Measurements from ENCODE around the gene SFXN5. TPM values are rescaled to one million over a fixed set of nuclear protein-coding genes. Genes with fewer than 3 reads are reported as not detected.

SFXN5 gene
- total and polyA plus RNA-seq, 2 of the 4 experiments (the other 2 are of a cell fraction), result 8.6 to 17.0 TPM

GRCh38 chr2:72898585-72898906 lies 173.0 kb downstream of the SFXN5 start:
- H3K4me2 ChIP-seq (ENCODE audit: low read depth, low read length), result no peak overlapping the region
- H3K27me3 ChIP-seq (ENCODE audit: control insufficient read depth, insufficient read depth, low read length), result peaks cover 70% of the 10 kb centered on the region
- no peak overlapping the region for H3K9ac ChIP-seq (ENCODE audit: low read depth, low read length)
- H2AFZ ChIP-seq (replicated peaks; ENCODE audit: low read length, poor library complexity), result no peak overlapping the region
- no peak overlapping the region for H3K23ac ChIP-seq (ENCODE audit: low read depth, low read length)
- ATAC-seq (ENCODE audit: low read depth), result no peak
- H4K91ac ChIP-seq (ENCODE audit: insufficient read depth, low read depth, low read length), result no peak overlapping the region
- no peaks in the 10 kb centered on the region for H3K9me1 ChIP-seq (ENCODE audit: insufficient read depth, low read length)
- BruUV-seq (replicated peaks), result no TSS peak
- no peak overlapping the region for H3K4me3 ChIP-seq (ENCODE audit: insufficient read depth, low read depth, low read length)
- H4K8ac ChIP-seq (ENCODE audit: low read depth in 2 of 2, low read length in 2 of 2), result no peak overlapping the region
- no peak overlapping the region for H3K56ac ChIP-seq (ENCODE audit: extremely low read depth, insufficient read depth, low read length)
- POLR2A ChIA-PET (ENCODE audit: unreplicated experiment), result no interaction called here
- no peak overlapping the region for H2BK5ac ChIP-seq (ENCODE audit: low read depth, low read length, poor library complexity, severe bottlenecking)
- no peak overlapping the region for H3K18ac ChIP-seq (ENCODE audit: low read depth, low read length)
- H4K20me1 ChIP-seq (ENCODE audit: insufficient read depth, low read length), result no peaks in the 10 kb centered on the region
- no peak overlapping the region for H3K14ac ChIP-seq (replicated peaks; ENCODE audit: low read depth, low read length)
- peaks cover 3% of the 10 kb centered on the region; the same call in 1 of the 2 replicates for H3K4me1 ChIP-seq (ENCODE audit: control insufficient read depth, insufficient read depth, low read length)
- H2BK15ac ChIP-seq (ENCODE audit: low read depth, low read length), result no peak overlapping the region
- no peaks in the 10 kb centered on the region; the same call in 1 of the 2 replicates for H3K9me3 ChIP-seq (ENCODE audit: control insufficient read depth, insufficient read depth, low read length)
- no peak for DNase-seq
- CTCF ChIA-PET, result interaction anchor here (0.9 to 1.5 kb wide), 2 partner anchors 11 to 75 kb away, joined by 3 read pairs; partner anchors contain the start of gene SPR
- no peak overlapping the region for H2AK5ac ChIP-seq (ENCODE audit: low read depth, low read length)
- H2AK9ac ChIP-seq (replicated peaks; ENCODE audit: low read depth, low read length, poor library complexity), result no peak overlapping the region
- H4K5ac ChIP-seq (ENCODE audit: low read depth, low read length), result no peak overlapping the region
- H3K4ac ChIP-seq (ENCODE audit: low read depth, low read length), result no peak overlapping the region
- TF ChIP-seq SMC3 (IDR thresholded peaks at IDR 0.05; ENCODE audit: low read depth, low read length), result no peak
- no peak for TF ChIP-seq FOS (IDR thresholded peaks at IDR 0.05; ENCODE audit: low read depth, low read length)
- no peak for TF ChIP-seq RAD21 (IDR thresholded peaks at IDR 0.05; ENCODE audit: low read length)
- TF ChIP-seq, protein P1, sequence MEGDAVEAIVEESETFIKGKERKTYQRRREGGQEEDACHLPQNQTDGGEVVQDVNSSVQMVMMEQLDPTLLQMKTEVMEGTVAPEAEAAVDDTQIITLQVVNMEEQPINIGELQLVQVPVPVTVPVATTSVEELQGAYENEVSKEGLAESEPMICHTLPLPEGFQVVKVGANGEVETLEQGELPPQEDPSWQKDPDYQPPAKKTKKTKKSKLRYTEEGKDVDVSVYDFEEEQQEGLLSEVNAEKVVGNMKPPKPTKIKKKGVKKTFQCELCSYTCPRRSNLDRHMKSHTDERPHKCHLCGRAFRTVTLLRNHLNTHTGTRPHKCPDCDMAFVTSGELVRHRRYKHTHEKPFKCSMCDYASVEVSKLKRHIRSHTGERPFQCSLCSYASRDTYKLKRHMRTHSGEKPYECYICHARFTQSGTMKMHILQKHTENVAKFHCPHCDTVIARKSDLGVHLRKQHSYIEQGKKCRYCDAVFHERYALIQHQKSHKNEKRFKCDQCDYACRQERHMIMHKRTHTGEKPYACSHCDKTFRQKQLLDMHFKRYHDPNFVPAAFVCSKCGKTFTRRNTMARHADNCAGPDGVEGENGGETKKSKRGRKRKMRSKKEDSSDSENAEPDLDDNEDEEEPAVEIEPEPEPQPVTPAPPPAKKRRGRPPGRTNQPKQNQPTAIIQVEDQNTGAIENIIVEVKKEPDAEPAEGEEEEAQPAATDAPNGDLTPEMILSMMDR (conservative IDR thresholded peaks at IDR 0.05; ENCODE audit: low read depth, low read length), result no peak
- TF ChIP-seq USF2 (IDR thresholded peaks at IDR 0.05; ENCODE audit: low read depth, low read length), result no peak
- TF ChIP-seq RFX5 (IDR thresholded peaks at IDR 0.05; ENCODE audit: low read depth, low read length), result no peak
- TF ChIP-seq RCOR1 (IDR thresholded peaks at IDR 0.05; ENCODE audit: insufficient replicate concordance, low read length), result no peak
- TF ChIP-seq BHLHE40 (IDR thresholded peaks at IDR 0.05; ENCODE audit: low read depth, low read length), result no peak
- no peak for TF ChIP-seq CEBPB (IDR thresholded peaks at IDR 0.05; ENCODE audit: low read depth, low read length)
- H2BK20ac ChIP-seq (ENCODE audit: low read depth, low read length), result no peak overlapping the region
- no peak overlapping the region for H2BK120ac ChIP-seq (ENCODE audit: low read depth, low read length)
- WGBS, 2 experiments (ENCODE audit: extremely low coverage in 2 of 2, insufficient read length in 1 of 2), result no CpG with 5 or more reads among the region's 2 CpGs
- no peak overlapping the region for H3K27ac ChIP-seq (ENCODE audit: insufficient read depth, low read length)
- intact Hi-C loops (cut with micrococcal nuclease), result no loop called here
- dilution Hi-C loops (cut with HindIII; ENCODE audit: low sequenced_read_pairs, unreplicated experiment), result no loop called here
- in situ Hi-C loops (cut with MboI; ENCODE audit: low sequenced_read_pairs), result loop anchor here (25.0 kb wide), 1 partner anchor 1361 kb away; no protein-coding TSS in a partner anchor
- H3K36me3 ChIP-seq (ENCODE audit: control insufficient read depth, insufficient read depth, low read length), result no peaks in the 10 kb centered on the region
- no peaks in the 10 kb centered on the region for H3K79me1 ChIP-seq (ENCODE audit: low read depth in 1 of 2, low read length in 2 of 2)

Data from IMR-90 (cell line).